BJ (cell line): ENCODE results near the gene LRRC74B. TPM values are rescaled to one million over a fixed set of nuclear protein-coding genes. Genes with fewer than 3 reads are reported as not detected.
"Not testable (repeated sequence)": the region's sequence is repeated elsewhere in the genome, so short reads cannot be mapped to it uniquely, and the experiment has no call there.

Experiments
- CTCF ChIA-PET: fragments of 350-600 bp; formaldehyde crosslinking; extraction: SDS; loops from one replicate; lab custom pipeline; 2021; ENCODE audit warnings: antibody characterized with exemption, inconsistent platforms; lab: Yijun Ruan, JAX
- POLR2A ChIA-PET: fragments of 300-600 bp; sonication (Branson Sonifier 250); formaldehyde crosslinking; extraction: SDS; loops from one replicate; lab custom pipeline; 2021; ENCODE audit warnings: antibody characterized with exemption; lab: Charles Lee
- DNase-seq: peaks from one replicate; pipeline ENCODE4 v3.0.0-alpha.2; 2011; ENCODE audit warnings: low read depth
- H3K27me3 ChIP-seq: 2 replicates; pipeline ENCODE4 v1.6.0; 2011; ENCODE audit warnings: low read length; ENCODE audit not compliant: control insufficient read depth, insufficient read depth
- H3K36me3 ChIP-seq: 2 replicates; pipeline ENCODE4 v1.5.1; 2011; ENCODE audit warnings: low read length; ENCODE audit not compliant: control insufficient read depth, insufficient read depth
- H3K4me3 ChIP-seq: 2 replicates; pipeline ENCODE4 v1.5.1; 2011; ENCODE audit warnings: low read depth, mild to moderate bottlenecking, control low read depth, low read length
- polyA plus RNA-seq: library from polyadenylated mRNA; depleted of rRNA; stranded (reverse); fragments of >200 nt; gene quantifications from 2 replicates; pipeline ENCODE4 v1.2.3, GENCODE V29; 2011
- TF ChIP-seq, protein P1 (sequence below): IDR thresholded peaks from 2 replicates; pipeline ENCODE4 v1.5.1; 2011; ENCODE audit warnings: low read depth, mild to moderate bottlenecking, control low read depth, inconsistent platforms, low read length, moderate library complexity; ENCODE audit not compliant: insufficient read depth

The LRRC74B gene
- polyA plus RNA-seq, 1 experiment = not detected

GRCh38 chr22:21047035-21047661 is 1.4 kb downstream of the LRRC74B start:
- TF ChIP-seq, protein P1, sequence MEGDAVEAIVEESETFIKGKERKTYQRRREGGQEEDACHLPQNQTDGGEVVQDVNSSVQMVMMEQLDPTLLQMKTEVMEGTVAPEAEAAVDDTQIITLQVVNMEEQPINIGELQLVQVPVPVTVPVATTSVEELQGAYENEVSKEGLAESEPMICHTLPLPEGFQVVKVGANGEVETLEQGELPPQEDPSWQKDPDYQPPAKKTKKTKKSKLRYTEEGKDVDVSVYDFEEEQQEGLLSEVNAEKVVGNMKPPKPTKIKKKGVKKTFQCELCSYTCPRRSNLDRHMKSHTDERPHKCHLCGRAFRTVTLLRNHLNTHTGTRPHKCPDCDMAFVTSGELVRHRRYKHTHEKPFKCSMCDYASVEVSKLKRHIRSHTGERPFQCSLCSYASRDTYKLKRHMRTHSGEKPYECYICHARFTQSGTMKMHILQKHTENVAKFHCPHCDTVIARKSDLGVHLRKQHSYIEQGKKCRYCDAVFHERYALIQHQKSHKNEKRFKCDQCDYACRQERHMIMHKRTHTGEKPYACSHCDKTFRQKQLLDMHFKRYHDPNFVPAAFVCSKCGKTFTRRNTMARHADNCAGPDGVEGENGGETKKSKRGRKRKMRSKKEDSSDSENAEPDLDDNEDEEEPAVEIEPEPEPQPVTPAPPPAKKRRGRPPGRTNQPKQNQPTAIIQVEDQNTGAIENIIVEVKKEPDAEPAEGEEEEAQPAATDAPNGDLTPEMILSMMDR = no peak
- no peaks in the 10 kb centered on the region for H3K27me3 ChIP-seq
- CTCF ChIA-PET = interaction anchor here (1.0 kb wide), 1 partner anchor 45 kb away, joined by 4 read pairs; no protein-coding TSS in a partner anchor
- no peak for DNase-seq
- no peaks in the 10 kb centered on the region for H3K36me3 ChIP-seq
- H3K4me3 ChIP-seq = no peak overlapping the region
- POLR2A ChIA-PET = no interaction called here

DNA sequence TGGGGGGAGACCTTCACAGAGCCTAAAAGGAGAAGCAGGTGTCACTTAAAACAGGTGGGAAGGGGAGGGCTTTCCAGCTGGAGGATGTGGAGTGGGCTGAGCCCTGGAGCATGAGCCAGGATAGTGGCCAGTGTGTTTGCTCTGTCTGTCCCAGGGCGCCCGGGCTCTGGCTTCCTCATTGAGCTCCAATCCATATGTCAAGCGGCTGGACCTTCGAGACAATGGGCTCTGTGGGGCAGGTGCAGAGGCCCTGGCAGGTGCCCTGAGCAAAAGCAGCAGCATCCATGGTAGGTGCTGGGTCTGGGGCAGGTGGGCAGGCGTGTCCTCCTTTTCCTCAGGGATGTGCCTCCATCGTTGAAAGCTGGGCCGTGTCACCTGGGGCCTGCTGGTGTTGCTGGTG is 2.0 kb downstream of the LRRC74B start:
- Histone ChIP-seq H3K27me3 (no peaks in the 10 kb centered on the region), H3K4me3 (no peak overlapping the region), H3K36me3 (no peaks in the 10 kb centered on the region)
- no peak for DNase-seq
- CTCF ChIA-PET = interaction anchor here (1.0 kb wide), 1 partner anchor 45 kb away, joined by 4 read pairs; no protein-coding TSS in a partner anchor
- TF ChIP-seq, protein P1 = no peak
- POLR2A ChIA-PET = no interaction called here

GRCh38 chr22:21048448-21048847 is 2.7 kb downstream of the LRRC74B start:
- H3K36me3 ChIP-seq, H3K4me3 ChIP-seq, POLR2A ChIA-PET, H3K27me3 ChIP-seq, DNase-seq: not testable (repeated sequence)
- CTCF ChIA-PET = interaction anchor here (0.7 kb wide), 1 partner anchor 468 kb away, joined by 3 read pairs; no protein-coding TSS in a partner anchor

GRCh38 chr22:21048965-21049364 is 3.2 kb downstream of the LRRC74B start:
- CTCF ChIA-PET, H3K4me3 ChIP-seq, H3K27me3 ChIP-seq, H3K36me3 ChIP-seq, DNase-seq, POLR2A ChIA-PET: not testable (repeated sequence)

DNA sequence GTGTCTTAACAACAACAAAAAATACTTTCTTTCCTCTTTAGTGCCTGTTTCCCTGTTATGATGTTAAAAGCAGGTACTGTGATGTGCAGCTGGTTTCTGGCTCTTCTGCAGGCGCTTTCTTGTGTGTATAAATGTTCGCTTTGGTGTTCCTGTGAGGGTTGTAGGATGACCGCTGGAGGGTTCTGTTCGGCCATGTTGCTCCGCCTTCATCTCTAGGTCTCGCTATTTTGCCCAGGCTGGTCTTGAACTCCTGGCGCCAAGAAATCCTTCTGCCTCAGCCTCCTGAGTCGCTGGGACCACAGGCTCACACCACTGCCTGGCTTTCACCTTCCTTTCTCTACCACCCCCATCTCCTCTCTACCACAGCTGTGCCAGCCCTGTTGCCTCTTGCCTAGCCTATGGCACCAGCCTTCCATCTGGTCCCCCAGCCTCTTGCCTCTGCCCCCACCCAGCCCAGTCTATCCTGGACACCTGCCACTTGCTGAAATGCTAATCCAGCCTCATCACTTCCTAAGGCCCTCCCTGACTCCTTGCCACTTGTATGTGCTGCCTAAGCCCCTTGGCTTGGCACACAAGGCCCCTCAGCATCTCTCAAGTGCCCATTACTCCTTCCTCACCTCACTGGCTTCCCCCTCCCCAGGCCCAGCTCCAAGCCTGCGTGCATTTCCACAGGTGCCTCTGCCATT is 5.5 kb downstream of the LRRC74B start:
- TF ChIP-seq, protein P1 = no peak
- DNase-seq = no peak
- CTCF ChIA-PET = no interaction called here
- Histone ChIP-seq H3K36me3 (no peaks in the 10 kb centered on the region), H3K4me3 (no peak overlapping the region), H3K27me3 (no peaks in the 10 kb centered on the region)
- POLR2A ChIA-PET = no interaction called here

- ChIA-PET CTCF (interaction anchor here (1.6 kb wide), 1 partner anchor 12 kb away, joined by 4 read pairs; no protein-coding TSS in a partner anchor), POLR2A (no interaction called here)
- no peak for DNase-seq
Observed at GRCh38 chr22:21051831-21052400, 6.2 kb downstream of the LRRC74B start.

More at GRCh38 chr22:21051831-21052400, 6.2 kb downstream of the LRRC74B start:
- Histone ChIP-seq H3K36me3 (no peaks in the 10 kb centered on the region), H3K27me3 (no peaks in the 10 kb centered on the region), H3K4me3 (no peak overlapping the region)
- TF ChIP-seq, protein P1 = no peak
